Kidney capillary endothelial cell (primary cell): ENCODE results near the gene ADIPOR2.
"Not testable (repeated sequence)": the region's sequence is repeated elsewhere in the genome, so short reads cannot be mapped to it uniquely, and the experiment has no call there.

ENCODE experiments used
- DNase-seq: peaks from one replicate; pipeline ENCODE4 v3.0.0-alpha.2; 2018; ENCODE audit warnings: low spot score

The ADIPOR2 gene

DNA sequence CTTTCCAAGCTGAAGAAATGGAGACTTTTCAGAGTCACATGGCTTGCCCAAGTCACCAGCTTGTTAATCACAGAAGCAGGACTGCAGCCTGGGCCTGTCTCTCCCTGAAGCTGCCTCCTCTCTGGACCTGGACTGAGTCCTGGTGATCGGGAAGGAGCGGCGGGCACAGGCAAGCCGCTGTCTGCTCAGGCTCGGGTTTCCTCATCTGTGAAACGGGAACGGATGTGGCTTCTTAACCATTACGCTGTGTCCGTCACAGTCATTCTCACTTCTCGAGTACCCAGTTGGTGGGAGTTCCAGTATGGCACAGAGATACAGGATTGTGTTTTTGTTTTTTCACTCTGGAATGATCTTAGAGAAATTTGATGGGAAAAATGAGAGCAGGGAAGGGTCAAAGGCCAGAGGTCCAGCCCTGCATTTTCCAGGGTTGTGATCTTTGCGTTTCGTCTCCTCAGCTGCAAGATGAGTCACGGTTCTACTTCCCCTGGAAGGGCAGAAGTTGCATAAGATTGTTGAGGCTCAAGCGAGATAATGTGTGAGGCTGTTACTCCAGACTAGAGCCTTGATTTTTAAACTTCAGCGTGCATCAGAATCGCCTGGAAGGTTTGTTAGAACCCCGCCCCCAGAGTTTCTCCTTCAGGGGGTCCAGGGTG lies 121.9 kb downstream of the ADIPOR2 start:
- no peak for DNase-seq

GRCh38 chr12:1814266-1814665 lies 123.4 kb downstream of the ADIPOR2 start:
- no peak for DNase-seq

- DNase-seq: no peak
Measured at GRCh38 chr12:1815108-1815507, 124.2 kb downstream of the ADIPOR2 start.

GRCh38 chr12:1815814-1816729 lies 125.2 kb downstream of the ADIPOR2 start:
- DNase-seq: no peak

DNA sequence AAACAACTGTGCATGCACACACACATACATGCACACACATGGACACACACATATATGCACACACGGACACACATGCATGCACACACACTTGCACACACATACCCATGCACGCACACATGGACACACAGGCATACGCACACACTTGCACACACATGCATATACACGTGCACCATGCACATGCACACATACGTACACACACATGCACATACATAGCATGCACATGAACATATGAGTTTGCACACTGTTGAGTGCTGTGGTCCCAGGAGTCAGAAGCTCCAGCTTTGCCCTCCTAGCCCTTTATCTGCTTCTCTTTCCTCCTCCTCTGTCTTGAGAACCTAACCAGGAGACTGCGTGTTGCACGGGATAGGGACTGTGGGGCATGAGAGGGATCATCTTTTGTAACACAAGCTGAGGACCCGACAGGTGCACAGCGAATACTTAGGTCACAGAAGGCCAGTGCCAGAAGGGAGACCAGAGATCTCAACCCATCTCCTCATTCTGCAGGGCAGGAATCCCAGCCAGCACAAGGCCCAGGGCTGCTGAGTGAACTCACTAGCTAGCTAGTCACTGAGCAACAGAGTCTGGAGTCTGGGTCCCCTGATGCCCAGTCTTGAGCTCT lies 126.0 kb downstream of the ADIPOR2 start:
- DNase-seq: no peak

DNA sequence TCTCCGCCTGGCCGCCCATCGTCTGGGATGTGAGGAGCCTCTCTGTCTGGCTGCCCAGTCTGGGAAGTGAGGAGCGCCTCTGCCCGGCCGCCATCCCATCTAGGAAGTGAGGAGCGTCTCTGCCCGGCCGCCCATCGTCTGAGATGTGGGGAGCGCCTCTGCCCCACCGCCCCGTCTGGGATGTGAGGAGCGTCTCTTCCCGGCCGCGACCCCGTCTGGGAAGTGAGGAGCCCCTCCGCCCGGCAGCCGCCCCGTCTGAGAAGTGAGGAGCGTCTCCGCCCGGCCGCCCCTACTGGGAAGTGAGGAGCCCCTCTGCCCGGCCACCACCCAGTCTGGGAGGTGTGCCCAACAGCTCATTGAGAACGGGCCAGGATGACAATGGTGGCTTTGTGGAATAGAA lies 127.1 kb downstream of the ADIPOR2 start:
- DNase-seq: not testable (repeated sequence)

DNA sequence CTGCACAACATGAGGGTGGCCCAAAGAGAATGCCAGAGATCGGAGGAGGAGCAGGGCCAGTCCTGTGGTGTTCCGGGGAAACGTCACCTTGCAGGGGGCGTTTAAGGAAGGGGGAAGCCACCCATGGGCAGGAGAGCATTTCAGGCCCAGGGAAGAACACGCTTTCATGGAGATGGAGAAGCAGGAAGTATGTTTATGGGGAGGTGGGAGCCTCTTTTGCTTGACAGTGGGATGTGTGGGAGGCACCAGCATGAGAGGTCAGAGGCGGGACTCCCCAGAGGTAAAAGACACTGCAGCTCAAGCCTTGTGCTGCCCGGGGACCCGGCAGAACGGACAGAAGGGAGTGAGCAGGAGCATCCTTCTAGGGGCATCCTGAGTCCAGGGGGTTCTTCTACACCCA lies 128.2 kb downstream of the ADIPOR2 start:
- DNase-seq: no peak

GRCh38 chr12:1819571-1819970 lies 128.7 kb downstream of the ADIPOR2 start:
- DNase-seq: no peak

GRCh38 chr12:1820191-1820895 lies 129.5 kb downstream of the ADIPOR2 start, which contains the start of gene LRTM2:
LRTM2 (plus strand) TSS chr12:1820565; CDS start chr12:1828149, 7,584 bp downstream.
- DNase-seq: no peak

DNA sequence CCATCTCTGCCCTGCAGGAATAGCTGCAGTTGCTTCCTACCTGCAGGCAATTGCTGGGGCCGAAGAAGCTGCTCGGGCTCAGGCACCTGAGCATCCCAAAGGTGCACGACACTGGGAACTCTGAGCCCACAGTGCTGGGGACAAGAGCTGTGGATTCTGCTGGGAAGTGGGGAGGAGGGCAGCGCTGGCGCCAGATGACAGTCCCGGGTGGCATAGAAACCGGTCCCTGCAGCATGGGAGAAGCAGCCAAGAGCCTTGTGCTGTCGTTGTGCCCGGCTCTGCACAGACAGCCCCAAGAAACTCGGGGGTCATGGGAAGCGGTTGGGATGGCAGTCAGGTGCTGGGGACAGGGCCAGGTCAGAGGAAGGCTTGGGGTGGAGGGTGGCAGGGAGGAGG lies 130.0 kb downstream of the ADIPOR2 start:
- DNase-seq: no peak

GRCh38 chr12:1821805-1822204 lies 130.9 kb downstream of the ADIPOR2 start:
- DNase-seq: no peak

DNA sequence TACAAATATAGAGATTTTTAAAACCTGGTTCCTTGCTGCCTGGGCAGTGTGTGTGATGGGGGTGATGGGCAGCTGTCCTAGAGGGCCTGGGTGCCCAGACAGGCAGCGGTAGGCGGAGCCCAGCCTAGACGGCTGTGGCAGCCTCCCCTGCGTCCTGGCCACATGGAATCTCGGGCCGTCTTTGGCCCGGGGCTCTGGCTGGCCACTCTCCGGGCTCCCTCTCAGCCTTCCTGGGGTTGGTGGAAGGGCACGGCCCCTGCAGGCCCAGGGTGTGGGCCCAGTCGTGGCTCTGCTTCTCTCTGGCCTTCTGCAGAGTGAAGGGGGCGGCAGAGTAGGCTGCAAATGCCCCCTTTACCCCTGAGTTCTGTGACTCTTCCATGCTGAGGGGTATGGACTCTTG lies 131.8 kb downstream of the ADIPOR2 start:
- no peak for DNase-seq

GRCh38 chr12:1823237-1823636 lies 132.4 kb downstream of the ADIPOR2 start:
- no peak for DNase-seq

DNA sequence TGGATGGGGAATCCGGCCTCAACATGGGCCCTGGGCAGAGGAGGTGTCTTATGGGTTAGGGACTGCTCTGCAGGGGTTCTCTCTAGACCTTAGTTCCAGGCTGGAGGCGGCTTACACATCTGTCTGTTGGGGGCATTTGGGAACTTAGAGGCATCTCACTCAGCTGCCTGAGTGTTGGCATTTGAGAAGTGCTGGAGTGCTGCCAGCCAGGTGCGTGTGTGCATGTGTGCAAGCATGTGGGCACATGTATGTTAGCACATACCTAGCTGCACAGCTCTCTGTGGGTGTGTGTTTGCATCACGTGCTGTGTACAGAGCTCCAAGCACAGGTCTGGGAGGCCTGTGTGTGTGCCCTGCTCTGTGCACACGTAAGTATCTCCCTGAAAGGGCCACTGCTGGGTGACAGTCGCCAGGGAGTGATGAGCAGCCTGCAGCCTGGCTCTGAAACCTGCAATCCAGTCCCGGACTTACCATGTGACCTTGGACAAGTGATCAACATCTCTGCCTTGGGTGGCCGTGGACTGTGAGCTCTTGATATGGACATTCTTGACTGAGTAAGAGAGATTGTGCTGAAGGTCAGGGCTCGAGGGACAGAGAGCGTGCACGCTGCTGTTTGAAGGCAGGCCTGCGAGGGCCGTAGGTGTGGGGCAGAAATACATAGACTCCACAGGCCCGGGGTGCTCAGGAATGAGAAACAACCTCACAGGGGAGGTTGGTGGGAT lies 134.7 kb downstream of the ADIPOR2 start:
- no peak for DNase-seq

GRCh38 chr12:1826401-1826800 lies 135.5 kb downstream of the ADIPOR2 start:
- DNase-seq: no peak

DNA sequence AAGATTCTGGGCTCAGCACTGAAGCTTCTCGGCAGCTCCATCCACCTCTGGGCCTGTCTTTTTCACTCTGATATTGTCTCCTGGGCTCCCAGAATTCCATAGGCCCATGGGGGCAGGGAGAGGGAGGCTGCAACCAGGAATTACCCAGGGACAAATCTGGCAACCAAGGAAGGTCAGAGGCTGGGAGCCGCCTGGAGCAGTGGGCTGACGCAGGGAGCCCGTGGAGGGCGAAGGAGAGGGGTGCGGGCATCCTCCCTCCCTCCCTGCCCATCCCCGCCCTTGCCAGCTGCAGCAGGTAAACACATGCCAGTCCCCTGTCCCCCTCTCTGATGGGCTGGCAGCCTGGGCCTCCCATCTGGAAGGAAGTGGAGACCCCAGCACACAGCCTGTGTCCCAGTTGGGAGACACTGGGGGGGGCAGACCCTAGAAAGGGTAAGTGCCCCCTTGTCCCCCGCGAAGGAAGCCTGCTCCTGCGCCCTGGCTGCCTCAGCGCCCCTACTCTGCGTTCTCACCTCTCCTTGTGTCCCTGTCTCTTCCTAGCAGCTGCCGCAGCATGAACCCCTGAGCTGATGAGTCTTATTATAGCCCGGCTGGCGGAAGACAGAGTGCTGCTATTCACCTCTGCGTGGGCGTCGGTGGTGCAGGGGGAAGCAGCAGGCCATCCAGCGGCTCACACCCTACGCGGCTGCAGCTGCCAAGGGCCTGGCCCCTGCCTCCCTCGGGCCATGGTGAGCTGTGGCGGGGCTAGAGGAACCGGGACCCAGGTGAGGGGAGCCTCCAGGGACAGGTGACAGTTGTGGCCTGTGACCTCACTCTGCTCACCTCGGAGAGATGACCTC lies 136.2 kb downstream of the ADIPOR2 start:
- DNase-seq: no peak

GRCh38 chr12:1827826-1828805 lies 137.2 kb downstream of the ADIPOR2 start:
- no peak for DNase-seq

GRCh38 chr12:1828856-1829255 lies 138.0 kb downstream of the ADIPOR2 start:
- DNase-seq: no peak

GRCh38 chr12:1829306-1829900 lies 138.5 kb downstream of the ADIPOR2 start:
- DNase-seq: no peak
